EH (cell line): ENCODE results near the gene GALK2.
A peak's percentile ranks its signal among the peaks of the same experiment; 100 is the strongest.
"Not testable (repeated sequence)": the region's sequence is repeated elsewhere in the genome, so short reads cannot be mapped to it uniquely, and the experiment has no call there.

Source experiments
- DNase-seq: peaks from one replicate; pipeline ENCODE4 v3.0.0-alpha.2; 2015; ENCODE audit warnings: low read depth

The GALK2 gene

DNA sequence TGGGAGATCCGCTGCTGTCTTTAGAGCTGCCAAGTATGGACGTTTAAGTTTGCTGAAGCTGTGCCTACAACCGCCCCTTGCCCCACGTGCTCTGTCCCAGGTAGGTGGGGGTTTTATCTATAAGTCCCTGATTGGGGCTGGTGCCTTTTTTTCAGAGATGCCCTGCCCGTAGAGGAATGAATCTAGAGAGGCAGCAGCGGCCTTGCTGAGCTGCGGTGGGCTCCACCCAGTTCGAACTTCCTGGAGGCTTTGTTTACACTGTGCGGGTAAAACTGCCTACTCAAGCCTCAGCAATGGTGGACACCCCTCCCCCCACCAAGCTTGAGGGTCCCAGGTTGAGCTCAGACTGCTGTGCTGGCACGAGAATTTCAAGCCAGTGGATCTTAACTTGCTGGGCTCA lies 169.6 kb downstream of the GALK2 start:
- no peak for DNase-seq

DNA sequence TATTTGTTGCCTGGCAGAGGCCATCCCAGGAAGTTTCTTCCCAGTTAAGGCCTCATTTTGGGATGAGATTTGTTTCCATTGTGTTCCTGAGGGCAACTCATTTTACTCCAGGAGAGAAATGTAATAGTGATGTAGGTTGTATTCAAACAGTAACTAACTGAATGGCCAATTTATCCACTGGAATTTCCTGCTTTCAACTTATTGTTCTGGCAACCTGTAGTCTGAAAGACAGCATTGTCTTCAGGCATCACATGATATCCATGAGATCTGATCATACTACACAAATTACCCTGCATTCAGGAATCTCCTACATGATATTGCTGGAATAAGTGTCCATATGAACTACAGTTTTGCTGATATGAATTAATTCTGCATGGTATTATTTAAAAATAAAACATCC lies 173.5 kb downstream of the GALK2 start:
- no peak for DNase-seq

DNA sequence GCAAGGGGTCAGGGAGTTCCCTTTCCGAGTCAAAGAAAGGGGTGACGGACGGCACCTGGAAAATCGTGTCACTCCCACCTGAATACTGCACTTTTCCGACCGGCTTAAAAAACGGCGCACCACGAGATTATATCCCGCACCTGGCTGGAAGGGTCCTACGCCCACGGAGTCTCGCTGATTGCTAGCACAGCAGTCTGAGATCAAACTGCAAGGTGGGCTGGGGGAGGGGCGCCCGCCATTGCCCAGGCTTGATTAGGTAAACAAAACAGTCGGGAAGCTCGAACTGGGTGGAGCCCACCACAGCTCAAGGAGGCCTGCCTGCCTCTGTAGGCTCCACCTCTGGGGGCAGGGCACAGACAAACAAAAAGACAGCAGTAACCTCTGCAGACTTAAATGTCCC lies 184.4 kb downstream of the GALK2 start:
- not testable (repeated sequence) for DNase-seq

DNA sequence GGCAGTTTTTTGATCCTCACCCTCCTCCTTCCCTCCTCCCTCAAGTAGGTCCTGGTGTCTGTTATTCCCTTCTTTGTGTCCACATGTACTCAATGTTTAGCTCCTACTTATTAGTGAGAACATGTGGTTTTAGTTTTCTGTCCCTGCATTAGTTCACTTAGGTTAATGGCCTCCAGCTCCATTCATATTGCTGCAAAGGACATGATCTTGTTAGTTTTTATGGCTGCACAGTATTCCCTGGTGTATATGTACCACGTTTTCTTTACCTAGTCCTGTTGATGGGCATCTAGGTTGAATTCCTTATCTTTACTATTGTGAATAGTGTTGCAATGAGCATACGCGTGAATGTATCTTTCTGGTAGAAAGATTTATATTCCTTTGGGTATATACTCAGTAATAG lies 191.3 kb downstream of the GALK2 start:
- DNase-seq = no peak

DNA sequence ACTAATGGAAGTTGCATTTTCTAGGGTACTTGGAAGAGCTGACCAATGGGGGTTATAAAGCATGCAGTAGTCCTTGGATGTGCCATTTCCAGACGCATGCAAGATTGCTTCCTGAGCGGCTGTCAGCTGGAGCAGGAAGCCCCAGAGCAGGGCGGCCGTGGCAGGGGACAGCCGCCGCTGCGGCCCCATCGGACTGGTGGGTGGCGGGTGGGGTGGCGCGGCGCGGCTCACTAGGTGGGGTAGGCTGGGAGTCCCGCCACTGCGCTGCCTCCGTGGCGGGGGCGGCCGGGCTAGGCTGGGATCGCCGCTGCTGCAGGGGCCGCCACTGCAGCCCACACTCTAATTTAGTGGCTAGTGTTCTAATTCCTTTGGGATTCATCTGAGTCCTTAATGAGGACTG lies 196.4 kb downstream of the GALK2 start:
- no peak for DNase-seq

DNA sequence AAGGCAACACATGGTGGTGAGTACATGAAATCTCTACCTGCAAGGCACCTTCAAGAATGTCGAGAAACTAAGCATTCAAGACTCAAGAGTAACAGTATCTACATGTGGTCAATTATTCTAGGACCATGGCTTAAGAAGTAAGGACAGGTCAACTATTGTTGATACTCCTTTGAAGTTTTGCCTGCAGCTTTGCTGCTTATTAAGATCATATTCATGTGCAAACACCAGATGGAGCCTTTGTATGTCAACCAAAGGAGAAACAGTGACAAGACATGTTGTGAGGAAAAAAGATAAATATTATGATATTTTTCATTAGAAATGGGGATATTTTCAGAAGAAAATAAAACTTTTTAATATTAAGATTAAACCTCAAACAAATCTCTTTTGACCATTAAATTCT lies 200.7 kb downstream of the GALK2 start:
- DNase-seq = peak; percentile 40

DNA sequence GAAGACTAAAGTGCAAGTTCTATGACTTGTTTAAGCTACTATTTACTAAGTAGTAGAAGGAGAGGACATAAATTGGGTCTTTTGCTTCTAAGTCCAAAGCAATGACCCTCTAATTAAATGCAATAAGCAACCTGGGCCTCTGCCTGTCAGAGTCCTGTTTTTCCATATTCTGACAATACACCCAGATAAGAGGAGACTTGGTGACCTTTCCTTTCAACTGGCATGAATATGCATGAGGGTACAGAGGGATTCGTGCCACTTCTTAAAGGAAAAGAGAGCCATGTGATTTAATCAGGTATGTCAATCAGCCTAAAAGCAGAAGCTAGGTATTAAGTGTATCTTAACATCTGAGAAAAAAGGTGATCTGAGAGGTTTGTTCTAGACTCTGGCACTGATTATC lies 202.3 kb downstream of the GALK2 start:
- DNase-seq = no peak

DNA sequence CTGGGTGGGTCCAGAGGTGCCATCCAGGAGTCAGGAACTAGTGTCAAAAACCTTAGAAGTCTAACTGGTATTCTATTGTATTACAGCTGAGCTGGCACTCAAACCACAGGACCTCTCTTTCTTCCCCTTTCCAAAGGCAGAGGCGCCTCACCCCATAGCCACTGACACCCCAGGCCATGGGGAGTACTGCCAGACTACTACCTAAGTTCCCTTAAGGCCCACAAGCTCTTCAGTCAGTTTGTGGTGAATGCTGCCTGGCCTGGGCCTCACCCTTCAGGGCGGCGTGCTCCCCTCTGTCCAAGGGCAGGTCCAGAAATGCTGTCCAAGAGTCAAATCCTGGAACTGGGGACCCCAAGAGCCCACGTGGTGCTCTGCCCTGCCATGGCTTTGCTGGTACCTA lies 209.9 kb downstream of the GALK2 start:
- DNase-seq = no peak

DNA sequence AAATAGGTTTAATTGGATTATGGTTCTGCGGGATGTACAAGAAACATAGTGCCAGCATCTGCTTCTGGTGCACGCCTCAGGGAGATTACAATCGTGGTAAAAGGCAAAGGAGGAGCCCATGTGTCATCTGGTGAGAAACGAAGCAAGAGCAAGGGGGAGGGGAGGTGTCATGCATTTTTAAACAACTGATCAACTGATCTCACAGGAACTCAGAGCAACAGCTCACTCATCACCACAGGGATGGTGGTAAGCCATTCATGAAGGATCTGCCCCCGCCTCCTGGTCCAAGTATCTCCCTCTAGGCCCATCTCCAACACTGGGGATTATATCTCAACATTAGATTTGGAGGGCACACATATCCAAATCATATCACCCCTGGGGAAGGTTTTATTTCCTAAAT lies 210.9 kb downstream of the GALK2 start:
- peak; percentile 12 for DNase-seq
